GM21423 (cell line): ENCODE results near the gene LRRC4.
A peak's percentile ranks its signal among the peaks of the same experiment; 100 is the strongest.

Experiments used
- ATAC-seq: cut with Tn5 transposase; IDR thresholded peaks from one replicate; pipeline ENCODE4 v1.9.1; 2021; ENCODE audit warnings: mild to moderate bottlenecking, moderate library complexity; ENCODE audit not compliant: unreplicated experiment

LRRC4 gene

GRCh38 chr7:128030654-128031611, at the start of gene LRRC4:
TSS of gene LRRC4 (minus strand) at chr7:128031437. CDS start at chr7:128030640, 797 bp downstream.
- peak; percentile 27 for ATAC-seq

- ATAC-seq: no peak
These were observed 48.9 kb upstream of the LRRC4 start for GRCh38 chr7:128080169-128080568.

GRCh38 chr7:128078309-128078708, 47.1 kb upstream of the LRRC4 start:
- ATAC-seq: no peak

- ATAC-seq: no peak
These were observed 45.6 kb upstream of the LRRC4 start for GRCh38 chr7:128076796-128077271.

GRCh38 chr7:128076196-128076795, 45.1 kb upstream of the LRRC4 start:
- no peak for ATAC-seq

GRCh38 chr7:128075242-128076095, 44.2 kb upstream of the LRRC4 start:
- no peak for ATAC-seq

- ATAC-seq: no peak
These were observed 43.5 kb upstream of the LRRC4 start for GRCh38 chr7:128074736-128075135.

GRCh38 chr7:128074336-128074735, 43.1 kb upstream of the LRRC4 start:
- ATAC-seq: no peak

- ATAC-seq: no peak
These were observed 42.6 kb upstream of the LRRC4 start for GRCh38 chr7:128073671-128074310.

- no peak for ATAC-seq
These were observed 40.6 kb upstream of the LRRC4 start for GRCh38 chr7:128071801-128072200.

GRCh38 chr7:128071376-128071775, 40.1 kb upstream of the LRRC4 start:
- ATAC-seq: no peak

GRCh38 chr7:128069373-128070364, 38.4 kb upstream of the LRRC4 start:
- ATAC-seq: no peak

- no peak for ATAC-seq
These were observed 37.5 kb upstream of the LRRC4 start for GRCh38 chr7:128068785-128069184.

- ATAC-seq: no peak
These were observed 36.7 kb upstream of the LRRC4 start for GRCh38 chr7:128067983-128068382.

- no peak for ATAC-seq
These were observed 35.6 kb upstream of the LRRC4 start for GRCh38 chr7:128066858-128067257.

GRCh38 chr7:128066395-128066794, 35.2 kb upstream of the LRRC4 start:
- ATAC-seq: no peak

GRCh38 chr7:128065872-128066271, 34.6 kb upstream of the LRRC4 start:
- no peak for ATAC-seq

- ATAC-seq: no peak
These were observed 31.9 kb upstream of the LRRC4 start for GRCh38 chr7:128063088-128063487.

GRCh38 chr7:128060018-128060417, 28.8 kb upstream of the LRRC4 start:
- ATAC-seq: no peak
